Measurements from ENCODE around the gene ARMC12.

The ARMC12 gene

DNA sequence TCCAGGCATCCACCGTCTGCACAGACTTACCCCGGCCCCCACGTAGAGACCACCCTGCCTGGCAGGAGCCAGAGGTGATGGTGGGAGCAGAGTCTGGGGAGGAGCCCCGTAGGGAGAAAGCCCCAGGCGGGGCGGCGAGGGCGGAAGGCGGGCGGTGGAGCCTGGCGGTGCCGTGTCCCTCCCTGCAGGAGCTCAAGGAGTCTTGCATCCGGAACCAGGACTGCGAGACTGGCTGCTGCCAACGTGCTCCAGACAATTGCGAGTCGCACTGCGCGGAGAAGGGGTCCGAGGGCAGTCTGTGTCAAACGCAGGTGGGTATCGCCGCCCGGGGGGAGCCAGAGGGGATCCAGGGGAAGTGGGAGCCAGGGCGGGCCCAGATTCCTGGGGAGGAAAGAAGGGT, 50.0 kb downstream of the ARMC12 start:
- FAIRE-seq (no peak), DNase-seq (ENCODE audit: insufficient read length, low spot score) (no peak)
- TF ChIP-seq, protein P1, sequence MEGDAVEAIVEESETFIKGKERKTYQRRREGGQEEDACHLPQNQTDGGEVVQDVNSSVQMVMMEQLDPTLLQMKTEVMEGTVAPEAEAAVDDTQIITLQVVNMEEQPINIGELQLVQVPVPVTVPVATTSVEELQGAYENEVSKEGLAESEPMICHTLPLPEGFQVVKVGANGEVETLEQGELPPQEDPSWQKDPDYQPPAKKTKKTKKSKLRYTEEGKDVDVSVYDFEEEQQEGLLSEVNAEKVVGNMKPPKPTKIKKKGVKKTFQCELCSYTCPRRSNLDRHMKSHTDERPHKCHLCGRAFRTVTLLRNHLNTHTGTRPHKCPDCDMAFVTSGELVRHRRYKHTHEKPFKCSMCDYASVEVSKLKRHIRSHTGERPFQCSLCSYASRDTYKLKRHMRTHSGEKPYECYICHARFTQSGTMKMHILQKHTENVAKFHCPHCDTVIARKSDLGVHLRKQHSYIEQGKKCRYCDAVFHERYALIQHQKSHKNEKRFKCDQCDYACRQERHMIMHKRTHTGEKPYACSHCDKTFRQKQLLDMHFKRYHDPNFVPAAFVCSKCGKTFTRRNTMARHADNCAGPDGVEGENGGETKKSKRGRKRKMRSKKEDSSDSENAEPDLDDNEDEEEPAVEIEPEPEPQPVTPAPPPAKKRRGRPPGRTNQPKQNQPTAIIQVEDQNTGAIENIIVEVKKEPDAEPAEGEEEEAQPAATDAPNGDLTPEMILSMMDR (IDR thresholded peaks at IDR 0.05; ENCODE audit: insufficient read depth, missing control alignments): no peak

DNA sequence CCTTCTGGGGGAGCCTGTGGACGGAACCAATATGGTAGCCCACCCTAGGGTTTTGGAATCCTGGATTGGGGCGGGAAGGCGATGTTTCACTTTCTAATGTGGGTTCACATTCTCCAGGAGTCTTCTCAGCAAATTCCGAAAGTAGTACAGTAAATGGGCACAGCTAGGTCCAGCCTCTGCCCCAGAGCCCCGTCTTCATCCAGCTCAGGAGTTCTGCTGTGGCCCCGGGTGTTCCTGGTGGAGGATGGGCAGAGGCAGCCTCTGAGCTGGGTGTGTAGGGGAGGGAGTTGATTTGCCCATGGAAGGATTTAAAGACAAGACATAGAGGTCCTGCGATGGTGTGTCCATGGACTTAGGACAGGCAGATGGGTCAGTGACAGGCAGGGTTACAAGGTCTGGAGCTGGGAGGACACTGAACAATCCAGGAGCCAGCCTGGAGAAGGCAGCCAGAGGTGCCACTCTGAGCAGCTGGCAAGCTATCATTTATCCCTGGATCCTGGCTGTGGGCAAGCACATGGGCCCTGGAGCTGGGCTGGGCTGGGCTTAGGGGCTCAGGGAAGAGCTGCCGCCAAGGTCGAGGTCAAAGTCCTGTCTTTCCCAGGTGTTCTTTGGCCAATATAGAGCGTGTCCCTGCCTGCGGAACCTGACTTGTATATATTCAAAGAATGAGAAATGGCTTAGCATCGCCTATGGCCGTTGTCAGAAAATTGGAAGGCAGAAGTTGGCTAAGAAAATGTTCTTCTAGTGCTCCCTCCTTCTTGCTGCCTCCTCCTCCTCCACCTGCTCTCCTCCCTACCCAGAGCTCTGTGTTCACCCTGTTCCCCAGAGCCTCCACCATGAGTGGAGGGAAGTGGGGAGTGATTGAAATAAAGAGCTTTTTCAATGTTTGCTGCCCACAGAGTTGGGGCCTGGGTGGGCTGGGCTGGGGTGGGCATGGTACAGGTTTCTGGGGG, 50.7 kb downstream of the ARMC12 start:
- DNase-seq (ENCODE audit: insufficient read length, low spot score) (no peak), FAIRE-seq (no peak)
- TF ChIP-seq, protein P1 (IDR thresholded peaks at IDR 0.05; ENCODE audit: insufficient read depth, missing control alignments): no peak

DNA sequence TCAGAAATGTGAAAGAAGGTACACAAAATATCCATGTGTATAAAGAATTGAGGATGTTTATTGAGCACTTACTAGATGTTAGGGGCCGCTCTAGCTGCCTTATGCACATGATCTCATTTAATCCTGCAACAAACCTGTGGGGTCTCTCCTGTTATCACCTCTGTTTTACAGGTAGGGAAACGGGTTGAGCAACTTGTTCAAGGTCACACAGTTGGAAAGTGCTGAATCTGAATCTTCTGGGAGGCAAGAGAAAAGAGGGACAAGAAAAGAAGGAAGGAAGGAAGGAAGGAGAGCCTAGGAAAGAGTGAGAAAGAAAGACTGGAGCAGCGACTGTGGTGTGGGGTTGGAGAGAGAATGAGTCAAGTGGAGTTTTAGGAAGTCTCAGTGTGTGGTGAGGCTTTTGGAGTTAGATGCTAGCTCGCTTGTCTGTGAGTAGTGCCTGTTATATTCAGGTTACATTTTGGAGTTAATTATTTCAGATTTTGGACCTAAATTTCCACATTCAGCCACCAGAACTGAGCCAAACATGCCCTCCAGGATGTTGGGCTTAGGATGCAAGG, 51.7 kb downstream of the ARMC12 start:
- FAIRE-seq (no peak), DNase-seq (ENCODE audit: insufficient read length, low spot score) (no peak)
- TF ChIP-seq, protein P1 (IDR thresholded peaks at IDR 0.05; ENCODE audit: insufficient read depth, missing control alignments): no peak

DNA sequence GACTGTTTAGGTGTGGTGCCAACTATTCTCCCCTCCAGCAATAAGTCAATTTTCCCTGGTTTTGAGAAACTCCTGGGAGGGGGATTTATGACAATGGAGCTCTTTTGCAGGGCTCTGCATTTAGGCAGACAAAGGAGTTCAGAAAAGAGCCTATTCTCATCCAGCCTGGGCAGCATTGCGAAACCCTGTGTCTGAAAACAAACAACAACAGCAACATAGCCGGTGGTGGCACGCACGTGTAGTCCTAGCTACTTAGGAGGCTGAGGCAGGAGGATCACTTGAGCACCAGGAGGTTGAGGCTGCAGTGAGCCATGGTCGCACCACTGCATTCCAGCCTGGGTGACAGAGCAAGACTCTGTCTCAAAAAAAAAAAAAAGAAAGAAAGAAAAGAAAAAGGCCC, 53.9 kb downstream of the ARMC12 start:
- no peak for FAIRE-seq
- no peak for DNase-seq (ENCODE audit: insufficient read length, low spot score)
- TF ChIP-seq, protein P1 (IDR thresholded peaks at IDR 0.05; ENCODE audit: insufficient read depth, missing control alignments): no peak

DNA sequence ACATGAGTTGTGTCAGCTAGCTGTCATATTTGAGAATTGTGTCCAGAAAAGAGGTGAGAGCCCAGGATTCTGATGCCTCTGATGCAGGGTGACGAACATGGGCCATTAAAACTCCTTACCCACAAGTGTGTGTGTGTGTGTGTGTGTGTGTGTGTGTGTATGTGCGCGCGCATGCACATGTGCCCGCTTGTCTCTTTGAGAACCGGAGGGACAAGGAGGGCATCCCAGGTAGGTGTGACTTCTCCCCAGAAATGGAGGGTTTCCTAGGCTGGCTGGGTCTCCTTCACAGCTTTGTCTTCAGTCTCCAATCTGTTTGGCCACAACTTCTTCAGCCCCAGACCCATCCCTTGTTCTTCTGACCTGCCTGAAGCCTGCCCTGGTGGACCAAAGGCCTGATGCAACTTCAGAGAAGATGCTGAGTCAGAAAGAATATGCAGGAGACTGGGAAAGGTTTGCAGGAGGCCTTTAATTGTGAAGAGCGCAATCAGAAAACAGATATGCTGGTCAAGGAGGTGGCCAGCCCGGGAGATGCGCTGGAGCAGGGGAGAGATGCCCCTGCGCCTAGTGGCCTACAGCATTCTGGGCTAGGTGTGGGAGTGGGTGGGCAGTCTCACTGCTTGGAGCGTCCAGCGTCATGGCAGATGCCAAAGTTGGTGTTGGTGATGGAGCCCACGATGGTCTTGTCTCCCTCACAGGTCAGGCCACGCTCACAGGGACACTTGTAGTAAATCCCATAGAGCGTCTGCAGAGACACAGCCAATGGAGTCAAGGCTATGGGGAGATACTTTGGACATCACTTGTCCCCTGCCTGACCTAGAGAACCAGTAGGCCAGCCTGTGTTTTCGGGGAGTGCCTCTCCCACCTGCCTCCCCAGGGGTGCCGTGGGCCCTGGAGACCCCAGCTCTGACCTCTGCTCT, 58.0 kb downstream of the ARMC12 start:
- FAIRE-seq (no peak), DNase-seq (ENCODE audit: insufficient read length, low spot score) (no peak)
- TF ChIP-seq, protein P1 (IDR thresholded peaks at IDR 0.05; ENCODE audit: insufficient read depth, missing control alignments): no peak

DNA sequence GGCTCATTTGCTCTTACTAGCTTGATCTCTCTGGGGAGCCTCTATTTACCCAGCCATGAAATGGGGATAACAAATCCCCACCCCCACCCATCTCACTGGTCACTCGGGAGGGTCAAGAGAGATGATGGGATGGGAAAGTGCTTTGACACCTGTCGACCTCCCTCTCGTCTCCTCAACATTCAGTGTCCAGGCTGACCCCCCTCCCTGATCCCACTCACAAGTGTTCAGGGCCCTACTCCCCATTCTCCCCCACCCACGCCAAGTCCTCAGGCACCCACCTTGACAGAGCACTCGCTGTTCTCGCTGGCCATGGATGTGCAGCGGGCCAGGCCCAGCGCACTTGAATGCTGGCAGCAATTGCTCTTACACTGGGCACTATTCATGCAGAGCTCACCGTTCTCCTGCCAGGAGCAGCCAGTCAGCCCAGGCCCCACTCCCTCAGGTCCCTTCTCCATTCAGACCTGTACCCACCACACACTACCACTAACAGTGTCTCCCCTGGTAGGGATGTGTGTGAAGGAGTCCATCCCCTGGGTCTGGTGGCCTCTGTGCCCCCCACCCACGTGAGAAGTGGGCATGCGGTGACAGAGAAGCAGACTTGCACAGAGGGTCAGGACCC, 58.7 kb downstream of the ARMC12 start:
- FAIRE-seq: no peak
- TF ChIP-seq, protein P1 (IDR thresholded peaks at IDR 0.05; ENCODE audit: insufficient read depth, missing control alignments): no peak
- DNase-seq (ENCODE audit: insufficient read length, low spot score): no peak

Measured in D721Med (cell line).